ENCODE measurements around the gene CNPY4.
"Not testable (repeated sequence)": the region's sequence is repeated elsewhere in the genome, so short reads cannot be mapped to it uniquely, and the experiment has no call there.

Gene CNPY4

GRCh38 chr7:100118388-100119071 is 904 bp upstream of the CNPY4 start:
- in situ Hi-C loops (cut with MboI; ENCODE audit: low sequenced_read_pairs), result no loop called here

- in situ Hi-C loops (cut with MboI; ENCODE audit: low sequenced_read_pairs), result no loop called here
Measured at GRCh38 chr7:100119970-100120732, 717 bp downstream of the CNPY4 start.

GRCh38 chr7:100120733-100121036 is 1.3 kb downstream of the CNPY4 start:
- in situ Hi-C loops (cut with MboI; ENCODE audit: low sequenced_read_pairs), result no loop called here

GRCh38 chr7:100122067-100122466 is 2.6 kb downstream of the CNPY4 start:
- in situ Hi-C loops (cut with MboI; ENCODE audit: low sequenced_read_pairs), result no loop called here

- in situ Hi-C loops (cut with MboI; ENCODE audit: low sequenced_read_pairs), result no loop called here
Measured at GRCh38 chr7:100122568-100122967, 3.1 kb downstream of the CNPY4 start.

- in situ Hi-C loops (cut with MboI; ENCODE audit: low sequenced_read_pairs), result loop anchor here (5.0 kb wide), 1 partner anchor 132 kb away; no protein-coding TSS in a partner anchor
Measured at GRCh38 chr7:100124301-100125230, 5.1 kb downstream of the CNPY4 start.

- in situ Hi-C loops (cut with MboI; ENCODE audit: low sequenced_read_pairs), result loop anchor here (5.0 kb wide), 1 partner anchor 134 kb away; no protein-coding TSS in a partner anchor
Measured at GRCh38 chr7:100126239-100126930, 7.0 kb downstream of the CNPY4 start.

GRCh38 chr7:100126931-100127865 is 7.8 kb downstream of the CNPY4 start, which contains the start of gene MBLAC1:
Gene MBLAC1, plus strand, starts transcription at chr7:100126967. Its CDS starts 429 bp downstream, at chr7:100127396.
- in situ Hi-C loops (cut with MboI; ENCODE audit: low sequenced_read_pairs), result loop anchor here (5.0 kb wide), 1 partner anchor 135 kb away; no protein-coding TSS in a partner anchor

GRCh38 chr7:100127866-100128636 is 8.6 kb downstream of the CNPY4 start:
- in situ Hi-C loops (cut with MboI; ENCODE audit: low sequenced_read_pairs), result loop anchor here (5.0 kb wide), 1 partner anchor 136 kb away; no protein-coding TSS in a partner anchor

- in situ Hi-C loops (cut with MboI; ENCODE audit: low sequenced_read_pairs), result loop anchor here (5.0 kb wide), 1 partner anchor 136 kb away; no protein-coding TSS in a partner anchor
Measured at GRCh38 chr7:100128637-100128963, 9.2 kb downstream of the CNPY4 start.

- in situ Hi-C loops (cut with MboI; ENCODE audit: low sequenced_read_pairs), result not testable (repeated sequence)
Measured at GRCh38 chr7:100130220-100130607, 10.8 kb downstream of the CNPY4 start.

GRCh38 chr7:100130608-100131453 is 11.4 kb downstream of the CNPY4 start:
- in situ Hi-C loops (cut with MboI; ENCODE audit: low sequenced_read_pairs), result no loop called here

GRCh38 chr7:100132126-100132525 is 12.7 kb downstream of the CNPY4 start:
- in situ Hi-C loops (cut with MboI; ENCODE audit: low sequenced_read_pairs), result no loop called here

GRCh38 chr7:100132697-100133151 is 13.3 kb downstream of the CNPY4 start:
- in situ Hi-C loops (cut with MboI; ENCODE audit: low sequenced_read_pairs), result no loop called here

- in situ Hi-C loops (cut with MboI; ENCODE audit: low sequenced_read_pairs), result loop anchor here (5.0 kb wide), 1 partner anchor 64 kb away; no protein-coding TSS in a partner anchor
Measured at GRCh38 chr7:100137851-100138760, 18.7 kb downstream of the CNPY4 start.

- in situ Hi-C loops (cut with MboI; ENCODE audit: low sequenced_read_pairs), result no loop called here
Measured at GRCh38 chr7:100141555-100141949, 22.1 kb downstream of the CNPY4 start.

- in situ Hi-C loops (cut with MboI; ENCODE audit: low sequenced_read_pairs), result no loop called here
Measured at GRCh38 chr7:100142461-100142860, 23.0 kb downstream of the CNPY4 start.

Data from HL-60/S4 (cell line).